Parathyroid adenoma (tissue), 2 donors: ENCODE measurements around the gene ANKLE1.

Experiments
- H2AFZ ChIP-seq: fragments of 300-600 bp; sonication (generic); one replicate; pipeline ENCODE4 v1.7.0; 2017; ENCODE audit warnings: antibody characterized with exemption, mild to moderate bottlenecking
- H3K27ac ChIP-seq: fragments of 300-600 bp; sonication (generic); one replicate; pipeline ENCODE4 v1.7.0; 2017
- H3K27me3 ChIP-seq: fragments of 300-600 bp; sonication (generic); one replicate; pipeline ENCODE4 v1.7.0; 2017; ENCODE audit warnings: low read length; ENCODE audit not compliant: control insufficient read depth, insufficient read depth
- H3K36me3 ChIP-seq: fragments of 300-600 bp; sonication (generic); one replicate; pipeline ENCODE4 v1.7.0; 2017; ENCODE audit warnings: low read length; ENCODE audit not compliant: control insufficient read depth, insufficient read depth
- H3K4me1 ChIP-seq: fragments of 300-600 bp; sonication (generic); one replicate; pipeline ENCODE4 v1.7.0; 2017; ENCODE audit warnings: control low read depth
- H3K4me2 ChIP-seq: fragments of 300-600 bp; sonication (generic); one replicate; pipeline ENCODE4 v1.7.0; 2017; ENCODE audit warnings: low read length
- H3K4me3 ChIP-seq: fragments of 300-600 bp; sonication (generic); one replicate; pipeline ENCODE4 v1.7.0; 2017; ENCODE audit warnings: low read depth, low read length
- H3K79me2 ChIP-seq: fragments of 300-600 bp; sonication (generic); one replicate; pipeline ENCODE4 v1.7.0; 2017; ENCODE audit warnings: control low read depth
- H3K9ac ChIP-seq: fragments of 300-600 bp; sonication (generic); one replicate; pipeline ENCODE4 v1.7.0; 2017; ENCODE audit warnings: mild to moderate bottlenecking
- H3K9me3 ChIP-seq: fragments of 300-600 bp; sonication (generic); one replicate; pipeline ENCODE4 v1.7.0; 2017; ENCODE audit warnings: low read length; ENCODE audit not compliant: control insufficient read depth
- CTCF ChIP-seq: fragments of 300-600 bp; sonication (generic); IDR thresholded peaks from one replicate; pipeline ENCODE4 v1.7.0; 2017; ENCODE audit warnings: antibody characterized with exemption, mild to moderate bottlenecking
- donor health status: primary hyperparathyroidism.

ANKLE1 gene

GRCh38 chr19:17244618-17245534 lies 36.8 kb upstream of the ANKLE1 start:
- no peaks in the 10 kb centered on the region for H3K27me3 ChIP-seq
- peaks cover 15% of the 10 kb centered on the region for H3K79me2 ChIP-seq
- H3K27ac ChIP-seq, result peak overlapping the region; percentile 87
- no peaks in the 10 kb centered on the region for H3K9me3 ChIP-seq
- H3K4me1 ChIP-seq, result peaks cover 20% of the 10 kb centered on the region
- H2AFZ ChIP-seq, result peak overlapping the region; percentile 67
- peak overlapping the region; percentile 93 for H3K9ac ChIP-seq
- peak overlapping the region; percentile 88 for H3K4me2 ChIP-seq
- H3K4me3 ChIP-seq, result peak overlapping the region; percentile 90
- no peaks in the 10 kb centered on the region for H3K36me3 ChIP-seq
- TF ChIP-seq CTCF, result no peak

- Histone ChIP-seq H3K36me3 (no peaks in the 10 kb centered on the region), H3K9ac (peak within 1 kb of the TSS; percentile 93), H3K4me1 (peaks cover 20% of the 10 kb centered on the region), H3K4me2 (peak within 1 kb of the TSS; percentile 97), H3K27me3 (no peaks in the 10 kb centered on the region), H3K9me3 (no peaks in the 10 kb centered on the region), H2AFZ (peak within 1 kb of the TSS; percentile 94), H3K27ac (peak within 1 kb of the TSS; percentile 87), H3K79me2 (peaks cover 15% of the 10 kb centered on the region), H3K4me3 (peak within 1 kb of the TSS; percentile 90)
- TF ChIP-seq CTCF, result no peak
Observed at GRCh38 chr19:17245535-17245984, 36.1 kb upstream of the ANKLE1 start, which contains the start of gene NR2F6. Gene NR2F6, minus strand, starts transcription at chr19:17245919. Its CDS starts 699 bp downstream, at chr19:17245220.

GRCh38 chr19:17246681-17247425 lies 34.8 kb upstream of the ANKLE1 start:
- Histone ChIP-seq H3K4me2 (peak overlapping the region; percentile 97), H3K36me3 (no peaks in the 10 kb centered on the region), H3K9me3 (no peaks in the 10 kb centered on the region), H3K4me1 (peaks cover 20% of the 10 kb centered on the region), H3K4me3 (peak overlapping the region; percentile 74), H3K27ac (peak overlapping the region; percentile 75), H2AFZ (peak overlapping the region; percentile 94), H3K79me2 (peaks cover 15% of the 10 kb centered on the region), H3K27me3 (no peaks in the 10 kb centered on the region), H3K9ac (no peak overlapping the region)
- TF ChIP-seq CTCF, result no peak

GRCh38 chr19:17248011-17248776 lies 33.5 kb upstream of the ANKLE1 start:
- no peak overlapping the region for H3K27ac ChIP-seq
- H3K36me3 ChIP-seq, result no peaks in the 10 kb centered on the region
- H3K4me3 ChIP-seq, result no peak overlapping the region
- no peak overlapping the region for H2AFZ ChIP-seq
- no peaks in the 10 kb centered on the region for H3K9me3 ChIP-seq
- no peaks in the 10 kb centered on the region for H3K27me3 ChIP-seq
- no peak overlapping the region for H3K4me2 ChIP-seq
- no peak overlapping the region for H3K9ac ChIP-seq
- TF ChIP-seq CTCF, result no peak
- H3K79me2 ChIP-seq, result peaks cover 9% of the 10 kb centered on the region
- H3K4me1 ChIP-seq, result peaks cover 15% of the 10 kb centered on the region
